GM19025 (cell line): Measurements from ENCODE around the gene HSPA1A.

Experiments used
- ATAC-seq: cut with Tn5 transposase; IDR thresholded peaks from one replicate; pipeline ENCODE4 v1.9.1; 2021; ENCODE audit warnings: mild to moderate bottlenecking, low read depth, moderate library complexity; ENCODE audit not compliant: unreplicated experiment

The HSPA1A gene

DNA sequence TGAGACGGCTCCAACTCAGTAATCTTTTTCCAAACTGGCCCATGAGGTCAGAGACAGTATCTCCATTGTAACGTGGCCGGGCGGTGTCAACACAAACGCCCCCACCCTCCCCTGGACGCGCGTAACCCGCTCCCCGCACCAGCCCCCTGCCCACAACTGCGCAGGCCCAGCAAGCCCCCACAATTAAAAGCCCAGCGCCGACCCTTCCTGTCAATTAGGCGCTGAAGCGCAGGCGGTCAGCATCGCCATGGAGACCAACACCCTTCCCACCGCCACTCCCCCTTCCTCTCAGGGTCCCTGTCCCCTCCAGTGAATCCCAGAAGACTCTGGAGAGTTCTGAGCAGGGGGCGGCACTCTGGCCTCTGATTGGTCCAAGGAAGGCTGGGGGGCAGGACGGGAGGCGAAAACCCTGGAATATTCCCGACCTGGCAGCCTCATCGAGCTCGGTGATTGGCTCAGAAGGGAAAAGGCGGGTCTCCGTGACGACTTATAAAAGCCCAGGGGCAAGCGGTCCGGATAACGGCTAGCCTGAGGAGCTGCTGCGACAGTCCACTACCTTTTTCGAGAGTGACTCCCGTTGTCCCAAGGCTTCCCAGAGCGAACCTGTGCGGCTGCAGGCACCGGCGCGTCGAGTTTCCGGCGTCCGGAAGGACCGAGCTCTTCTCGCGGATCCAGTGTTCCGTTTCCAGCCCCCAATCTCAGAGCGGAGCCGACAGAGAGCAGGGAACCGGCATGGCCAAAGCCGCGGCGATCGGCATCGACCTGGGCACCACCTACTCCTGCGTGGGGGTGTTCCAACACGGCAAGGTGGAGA lies at the start of gene HSPA1A, which contains the start of gene HSPA1L:
TSS of gene HSPA1A (plus strand) at position 519 of the 814 bp plus-strand sequence. CDS start at position 733, 214 bp downstream.
TSS of gene HSPA1L (minus strand) at position 259 of the 814 bp plus-strand sequence. CDS start 3,311 bp downstream, outside the sequence.
- ATAC-seq: no peak

DNA sequence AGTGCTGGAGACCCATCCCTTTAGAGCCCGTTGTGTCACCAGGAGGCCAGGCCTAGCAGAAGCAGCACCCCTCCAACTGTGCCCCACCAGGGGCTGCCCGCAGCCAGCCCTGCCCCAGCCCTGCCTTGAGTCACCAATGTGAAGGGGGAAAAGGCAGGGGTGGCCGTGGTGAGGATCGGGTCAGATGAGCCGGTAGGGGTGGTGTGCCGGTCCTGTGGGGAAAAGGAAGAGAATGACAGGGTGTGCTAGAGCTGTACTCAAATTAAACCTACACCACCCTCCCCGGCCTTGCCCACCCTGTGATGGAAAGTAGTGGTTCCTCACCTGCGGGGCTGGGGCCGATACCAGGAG lies 49.8 kb upstream of the HSPA1A start:
- ATAC-seq: no peak

DNA sequence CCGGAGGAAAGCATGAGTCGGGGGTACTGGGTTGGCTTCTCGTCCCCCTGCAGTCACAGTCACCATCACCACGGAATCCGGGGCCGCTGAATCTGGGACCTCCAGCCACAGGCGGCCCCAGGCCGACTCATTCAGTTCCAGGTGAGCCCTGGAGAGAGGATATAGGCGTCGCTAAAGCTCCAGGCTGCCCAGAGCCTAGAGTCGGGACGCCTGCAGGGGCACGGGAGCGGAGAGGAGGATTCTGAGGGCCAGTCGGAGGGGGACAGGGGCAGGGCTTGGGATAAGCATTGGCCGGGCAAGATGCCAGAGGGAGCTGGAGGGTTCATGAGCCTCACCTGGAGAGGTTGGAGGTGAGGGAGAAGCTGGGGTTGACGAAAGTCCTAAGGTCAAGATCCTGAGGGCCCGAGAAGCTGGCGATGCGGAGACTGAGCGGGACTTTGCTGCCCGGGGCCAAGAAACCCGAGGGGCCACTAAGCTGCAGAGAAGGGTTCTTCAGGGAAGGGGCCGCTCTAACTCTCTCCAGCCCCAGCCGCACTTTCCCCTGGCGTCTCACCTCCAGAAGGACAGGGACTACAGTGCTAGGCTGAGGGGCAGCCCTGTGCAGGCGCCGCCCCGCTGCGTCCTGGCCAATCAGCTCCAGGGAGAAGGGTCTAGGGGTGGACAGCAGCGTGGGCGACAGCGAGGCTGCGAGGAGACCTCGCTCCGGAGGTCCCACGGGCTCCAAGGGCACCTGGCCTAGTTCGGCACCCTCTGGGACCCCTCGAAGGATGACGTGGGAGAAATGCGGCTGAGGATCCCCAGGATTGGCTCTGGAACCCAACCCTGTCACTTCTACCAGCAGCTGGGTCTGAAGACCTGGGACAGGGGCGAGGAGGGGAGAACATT lies 49.2 kb upstream of the HSPA1A start:
- ATAC-seq: no peak

DNA sequence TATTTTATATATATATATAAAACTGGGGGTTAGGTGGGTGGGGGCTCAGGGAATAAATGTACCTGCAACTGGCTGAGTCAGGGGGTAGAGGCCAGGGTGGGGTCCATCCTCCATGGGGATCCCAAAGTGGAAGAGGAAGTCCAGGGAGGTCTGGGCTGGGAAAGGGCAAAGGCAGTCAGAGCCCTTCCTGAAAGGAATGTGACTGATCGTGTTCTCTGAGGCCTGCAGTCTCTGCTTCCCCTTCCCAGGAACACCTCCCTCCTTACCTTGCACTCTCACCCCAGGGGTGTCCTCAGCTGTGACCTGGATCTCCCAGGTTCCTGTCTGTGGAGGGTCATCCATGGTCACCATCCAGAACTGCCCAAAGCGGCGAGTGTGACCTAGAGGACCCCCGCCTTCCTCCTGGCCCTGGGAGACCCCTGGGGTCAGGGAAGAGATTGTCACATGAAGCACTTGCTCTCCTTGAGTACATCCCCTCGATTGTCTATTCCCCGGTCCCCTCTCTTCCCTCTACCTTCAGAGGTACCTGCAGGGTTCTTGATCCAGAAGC lies 48.2 kb upstream of the HSPA1A start:
- no peak for ATAC-seq

DNA sequence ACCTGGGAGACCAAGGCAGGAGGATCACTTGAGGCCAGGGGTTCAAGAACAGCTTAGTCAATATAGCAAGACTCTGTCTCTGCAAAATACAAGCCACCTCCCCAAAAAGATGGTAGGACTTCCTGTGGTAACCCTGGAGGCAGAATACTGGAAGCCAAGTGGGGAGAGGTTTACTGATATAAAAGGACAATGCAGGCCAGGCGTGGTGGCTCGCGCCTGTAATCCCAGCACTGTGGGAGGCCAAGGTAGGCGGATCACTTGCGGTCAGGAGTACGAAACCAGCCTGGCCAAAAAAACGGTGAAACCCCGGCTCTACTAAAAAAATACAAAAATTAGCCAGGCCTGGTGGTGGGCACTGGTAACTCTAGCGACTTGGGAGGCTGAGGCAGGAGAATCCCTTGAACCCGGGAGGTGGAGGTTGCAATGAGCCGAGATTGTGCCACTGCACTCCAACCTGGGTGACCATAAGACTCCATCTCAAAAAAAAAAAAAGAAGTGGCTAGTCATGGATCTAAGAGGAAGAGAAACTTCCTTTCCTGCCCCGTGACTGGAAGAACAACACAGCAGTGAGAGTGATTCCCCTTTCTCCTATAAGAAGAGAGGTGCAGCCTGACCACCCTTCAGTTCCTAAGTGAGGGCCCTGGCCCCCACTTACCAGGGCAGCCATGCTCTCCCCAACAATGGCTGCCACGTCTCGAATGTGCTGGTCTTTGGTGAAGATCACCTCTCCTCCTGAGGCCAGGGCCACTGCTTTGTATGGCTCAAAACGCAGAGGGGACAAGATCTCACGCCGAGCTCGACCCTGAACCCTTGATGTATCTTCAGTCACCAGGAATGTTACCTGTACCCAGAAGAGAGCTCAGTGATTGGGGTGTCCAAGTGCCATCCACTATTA lies 46.7 kb upstream of the HSPA1A start:
- ATAC-seq: no peak

DNA sequence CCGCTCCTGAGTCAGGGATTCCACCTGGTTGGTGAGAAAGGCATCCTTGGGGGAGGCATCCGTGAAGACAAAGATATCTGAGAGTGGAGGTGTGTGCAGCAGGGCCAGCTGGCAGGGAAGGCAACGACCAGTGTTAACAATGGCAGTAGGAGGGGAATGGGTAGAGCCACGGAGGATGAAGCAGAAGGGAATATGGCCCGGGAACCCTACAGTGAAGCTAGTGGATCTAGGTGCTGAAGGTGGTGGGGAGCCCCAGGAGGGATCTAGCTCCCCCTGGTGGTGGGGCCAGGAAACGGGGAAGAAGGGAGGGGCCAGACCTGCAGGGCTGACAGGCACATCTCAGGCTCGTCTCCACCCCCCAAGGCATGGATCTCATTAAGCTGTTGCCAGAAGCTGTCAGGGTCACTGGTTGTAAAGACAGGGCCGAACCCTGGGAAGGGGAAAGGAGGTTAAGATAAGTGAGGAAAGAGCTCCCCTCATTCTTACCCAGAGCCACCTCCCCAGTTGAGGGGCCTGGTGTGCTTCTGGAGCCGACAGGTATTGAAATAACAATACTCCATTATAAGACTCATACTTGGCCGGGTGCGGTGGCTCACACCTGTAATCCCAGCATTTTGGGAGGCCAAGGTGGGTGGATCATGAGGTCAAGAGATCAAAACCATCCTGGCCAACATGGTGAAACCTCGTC lies 45.5 kb upstream of the HSPA1A start:
- ATAC-seq: no peak

DNA sequence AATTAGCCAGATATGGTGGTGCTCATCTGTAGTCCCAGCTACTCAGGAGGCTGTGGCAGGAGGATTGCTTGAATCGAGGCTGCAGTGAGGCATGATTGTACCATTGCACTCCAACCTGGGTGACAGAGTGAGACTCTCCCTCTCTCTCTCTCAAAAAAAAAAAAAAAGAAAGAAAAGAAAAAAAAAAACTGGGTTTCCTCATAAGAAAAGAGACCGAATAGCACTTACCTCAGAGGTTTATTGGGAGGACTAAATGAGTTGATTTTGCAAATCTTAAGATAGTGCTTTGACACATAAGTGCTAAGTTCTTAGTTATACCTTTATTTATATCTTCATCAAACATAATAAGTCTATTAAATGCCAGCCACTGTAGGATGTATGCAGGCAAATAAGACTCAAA lies 44.5 kb upstream of the HSPA1A start:
- no peak for ATAC-seq

DNA sequence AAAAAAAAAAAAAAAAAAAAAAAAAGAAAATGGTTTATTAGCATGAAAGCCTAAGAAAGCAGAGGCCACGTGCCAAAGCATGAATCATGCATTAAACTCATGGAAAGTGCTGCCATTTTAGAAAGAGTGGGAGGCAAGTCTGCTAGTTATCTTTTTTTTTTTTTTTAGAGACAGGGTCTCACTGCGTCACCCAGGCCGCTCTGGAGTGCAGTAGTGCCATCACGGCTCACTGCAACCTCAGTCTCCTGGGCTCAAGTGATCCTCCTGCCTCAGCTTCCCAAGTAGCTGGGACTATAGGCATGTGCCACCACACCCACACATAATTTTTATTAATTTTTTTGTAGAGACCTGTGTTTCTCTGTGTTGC lies 43.4 kb upstream of the HSPA1A start:
- no peak for ATAC-seq

DNA sequence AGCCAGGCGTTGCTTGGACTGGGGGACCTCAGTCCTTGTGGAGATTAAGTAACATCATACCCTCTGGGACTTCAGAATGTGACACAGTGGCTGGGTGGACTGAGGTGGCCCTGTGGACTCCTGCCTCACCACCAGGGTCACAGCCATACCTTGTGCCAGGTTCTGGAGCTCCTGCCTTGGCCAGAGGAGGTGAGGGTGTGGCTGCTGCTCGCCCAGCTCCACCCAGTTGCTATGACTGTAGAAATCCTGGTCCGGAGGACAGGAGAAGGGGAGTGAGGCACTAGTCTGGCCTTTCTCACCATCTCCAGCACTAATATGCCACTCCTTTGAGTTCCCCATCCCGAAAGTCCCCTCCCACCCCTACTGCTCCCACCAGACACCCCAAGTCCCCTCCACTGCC lies 40.2 kb upstream of the HSPA1A start:
- no peak for ATAC-seq

DNA sequence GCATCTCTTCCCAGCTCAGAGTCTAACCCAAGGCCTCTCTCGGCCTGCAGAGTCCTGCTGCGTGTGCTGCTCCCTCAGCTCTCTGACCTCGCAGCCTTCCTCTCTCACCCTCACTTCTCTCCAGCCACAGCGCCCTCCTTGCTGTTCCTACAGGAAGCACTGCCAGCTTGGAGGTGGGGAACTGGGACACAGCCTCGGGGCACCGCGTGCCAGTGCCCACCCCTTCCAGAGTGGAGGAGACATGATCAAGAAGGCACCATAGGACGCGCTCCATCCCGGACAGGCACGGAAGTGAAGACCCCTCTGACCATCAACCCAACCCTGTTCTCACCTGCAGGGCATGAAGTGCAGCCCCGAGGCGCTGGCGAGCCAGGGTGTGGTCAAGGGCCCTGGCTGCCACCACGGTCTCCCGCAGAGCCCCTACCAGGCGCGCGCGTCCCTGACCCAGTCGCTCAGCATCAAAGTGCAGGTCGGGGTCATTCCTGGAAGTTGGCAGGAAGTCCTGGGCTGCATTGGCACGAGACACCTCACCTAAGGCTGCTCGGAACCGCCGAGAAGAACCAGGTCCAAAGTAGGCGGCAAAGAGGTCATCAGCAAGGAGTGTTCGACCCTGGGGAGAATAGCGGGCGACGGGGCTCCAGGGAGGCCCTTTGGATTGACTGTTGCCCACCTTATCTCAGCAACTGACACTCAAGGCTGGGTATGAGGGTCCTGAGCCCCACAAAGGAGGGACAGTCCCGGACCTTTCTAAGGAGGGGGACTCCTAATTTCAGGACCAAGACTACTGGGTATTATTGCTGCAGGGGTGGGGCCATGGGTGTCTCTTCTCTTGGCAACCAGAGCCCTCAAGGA lies 39.5 kb upstream of the HSPA1A start:
- no peak for ATAC-seq

DNA sequence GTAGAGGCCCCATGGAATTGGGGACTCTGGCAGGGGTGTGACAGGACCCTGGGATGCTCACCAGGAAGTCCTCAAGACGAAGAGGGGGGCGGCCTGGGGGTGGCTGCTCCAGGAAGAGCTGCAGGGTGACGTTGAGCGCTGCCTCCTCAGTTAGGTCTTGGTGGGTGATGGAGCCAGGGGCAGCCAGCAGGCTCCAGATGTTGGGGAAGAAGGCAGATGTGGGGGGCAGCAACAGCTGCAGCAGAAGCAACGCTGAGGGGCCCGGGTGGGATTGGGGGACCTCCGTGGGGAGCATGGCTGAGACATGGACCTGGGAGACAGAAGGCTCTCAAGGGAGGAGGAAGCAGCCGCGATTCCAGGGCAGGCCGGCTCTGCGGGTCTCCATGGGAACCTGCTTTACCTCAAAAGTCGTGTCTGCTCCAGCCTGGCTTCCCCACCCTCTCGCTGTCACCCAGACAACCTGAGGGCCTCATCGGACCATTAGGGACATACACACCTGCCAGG lies 38.8 kb upstream of the HSPA1A start:
- ATAC-seq: no peak

DNA sequence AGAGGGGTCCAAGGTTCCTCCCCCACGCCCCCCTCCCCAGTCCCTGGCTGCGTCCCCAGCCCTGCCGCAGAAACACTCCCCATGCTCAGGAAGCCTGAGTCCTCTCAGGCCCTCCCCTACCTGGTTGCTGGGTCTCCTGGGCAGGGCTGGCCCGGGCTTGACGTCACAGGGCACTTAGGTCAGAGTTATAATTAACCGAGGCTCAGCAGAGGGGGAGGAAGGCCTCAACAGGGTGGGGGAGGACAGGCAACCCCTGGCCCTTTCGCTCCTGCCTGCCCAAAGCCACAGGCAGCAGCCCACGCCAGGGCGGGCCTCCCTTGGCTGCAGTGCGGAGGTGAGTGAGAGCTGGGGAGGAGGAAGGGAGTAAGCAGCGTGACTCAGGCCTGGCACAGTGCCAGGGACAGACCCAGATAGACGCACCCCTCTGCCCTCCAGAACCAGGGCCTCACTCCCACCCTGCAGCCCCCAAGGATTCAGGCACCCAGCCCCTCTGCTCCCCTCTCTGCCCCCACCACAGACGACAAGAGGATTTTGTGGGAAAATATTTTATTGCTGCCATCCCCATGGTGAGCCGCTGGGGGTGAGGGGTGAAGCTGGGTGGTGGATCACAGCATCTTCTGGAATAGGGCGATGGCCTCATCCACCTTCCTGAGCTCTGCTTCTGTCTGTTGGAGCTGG lies 38.2 kb upstream of the HSPA1A start, which contains the start of gene VWA7:
TSS of gene VWA7 (minus strand) at position 340 of the 678 bp plus-strand sequence. CDS start 549 bp downstream, outside the sequence.
- no peak for ATAC-seq

DNA sequence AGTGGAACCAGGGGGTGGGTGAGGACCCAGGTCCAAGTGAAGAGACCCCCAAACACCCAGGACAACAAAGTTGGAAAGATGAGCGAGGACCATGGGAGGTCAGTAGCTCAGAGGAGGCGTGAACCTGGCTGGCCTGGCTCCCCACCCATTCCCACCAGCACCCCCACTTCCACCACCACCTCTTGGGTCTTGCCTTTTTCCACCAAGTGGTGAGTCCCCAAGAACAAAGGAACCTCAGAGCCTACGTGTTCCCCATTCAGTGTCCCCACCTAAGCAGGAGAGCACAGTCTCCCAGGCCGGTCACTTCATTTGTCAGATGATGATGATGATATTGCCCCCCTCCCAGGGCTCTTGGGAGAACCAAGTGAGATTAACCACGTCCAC lies 37.7 kb upstream of the HSPA1A start:
- no peak for ATAC-seq

DNA sequence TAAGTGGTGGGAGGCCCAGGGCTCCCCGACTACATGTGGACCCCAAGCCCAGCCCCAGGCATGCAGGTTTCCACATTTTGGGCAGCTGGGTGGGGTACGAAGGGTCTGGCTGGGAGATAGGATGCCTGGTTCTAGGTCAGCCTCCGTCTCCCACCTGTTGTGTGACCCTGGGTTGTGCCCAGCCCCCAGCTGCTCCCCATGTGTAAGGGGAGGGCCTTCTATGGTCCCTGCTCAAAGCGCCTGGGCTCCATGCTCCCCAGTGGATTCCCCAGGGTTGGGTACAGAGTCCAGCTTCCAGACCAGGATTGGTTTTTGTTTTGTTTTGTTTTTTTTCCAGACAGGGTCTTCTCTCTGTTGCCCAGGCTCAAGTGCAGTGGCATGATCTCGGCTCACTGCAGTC lies 37.1 kb upstream of the HSPA1A start:
- no peak for ATAC-seq

DNA sequence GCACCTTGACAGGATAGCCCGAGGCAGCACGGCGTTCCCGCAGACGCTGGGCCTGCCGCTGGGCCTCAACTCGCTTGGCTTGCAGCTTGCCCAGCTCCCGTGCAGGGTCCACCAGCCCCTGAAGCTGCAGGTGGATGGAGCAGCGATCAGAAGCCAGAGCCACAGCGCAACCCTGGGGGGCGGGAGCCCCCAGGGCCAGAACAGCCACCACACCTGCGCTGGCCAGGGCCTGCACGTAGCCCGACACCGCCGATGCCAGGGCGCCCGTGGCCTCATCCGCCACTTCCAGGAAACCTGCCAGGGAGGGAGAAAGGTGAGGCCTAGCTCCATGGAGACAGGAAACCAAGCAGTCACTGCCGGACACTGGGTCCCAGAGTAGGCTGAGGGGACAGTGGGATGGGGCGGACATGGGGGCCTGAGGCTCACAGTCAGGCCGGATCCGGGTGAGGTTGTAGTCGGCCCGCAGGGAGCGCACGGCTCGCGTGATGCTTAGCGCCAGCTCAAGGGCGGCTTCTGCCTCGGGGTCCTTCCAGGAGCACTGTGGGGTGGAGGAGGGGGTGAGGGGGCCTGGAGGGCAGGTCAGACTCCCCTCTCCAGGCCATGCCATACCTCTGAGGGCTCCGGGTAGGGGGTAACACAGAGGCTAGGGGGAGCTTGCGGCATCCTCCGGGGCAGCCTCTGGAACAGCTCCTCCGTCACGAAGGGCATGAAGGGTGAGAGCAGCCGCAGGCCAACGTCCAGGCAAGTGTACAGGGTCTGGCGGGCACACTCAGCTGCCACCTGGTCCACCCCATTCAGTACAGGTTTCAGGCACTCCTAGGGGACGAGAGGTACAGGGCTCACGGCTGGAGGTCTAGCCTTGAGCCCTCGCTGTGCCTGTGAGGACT lies 36.1 kb upstream of the HSPA1A start:
- no peak for ATAC-seq

DNA sequence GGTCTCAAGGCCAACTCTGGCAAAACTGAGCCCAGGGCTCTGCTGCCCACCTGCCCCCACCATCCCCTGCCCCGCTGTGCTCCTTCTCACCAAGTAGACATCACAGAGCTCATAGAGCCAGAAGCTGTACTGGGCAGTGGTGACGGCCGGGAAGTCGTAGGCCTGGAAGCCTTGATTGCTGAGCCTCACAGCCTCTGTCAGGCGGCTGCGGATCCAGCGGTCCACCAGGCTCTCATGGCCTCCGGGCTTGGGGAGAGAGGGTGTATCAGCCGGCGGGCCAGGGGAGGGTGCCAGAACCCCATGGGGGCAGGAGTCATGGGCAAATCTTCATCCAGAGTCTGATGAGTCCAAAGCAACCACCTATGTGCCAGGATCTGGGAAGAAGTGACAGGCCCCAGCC lies 35.4 kb upstream of the HSPA1A start:
- no peak for ATAC-seq
